ENCODE results near the gene GNAT3. TPM values are rescaled to one million over a fixed set of nuclear protein-coding genes. Genes with fewer than 3 reads are reported as not detected.

The GNAT3 gene
- total and polyA plus RNA-seq, 4 donors = 1.3 TPM; not detected in 3

GRCh38 chr7:80533287-80533686, 21.4 kb upstream of the GNAT3 start:
- Histone ChIP-seq H3K9me3 (ENCODE audit: control insufficient read depth, low read length) (no peaks in the 10 kb centered on the region), H3K27ac (ENCODE audit: low read depth in 1 of 2, low read length in 2 of 2) (no peak overlapping the region), H3K4me1 (ENCODE audit: control insufficient read depth in 1 of 2, insufficient read depth in 2 of 2, low read length in 2 of 2) (no peaks in the 10 kb centered on the region), H3K36me3 (ENCODE audit: control insufficient read depth in 1 of 2, insufficient read depth in 2 of 2, low read length in 1 of 2) (no peaks in the 10 kb centered on the region), H3K27me3 (ENCODE audit: control insufficient read depth in 1 of 2, insufficient read depth in 2 of 2, low read length in 1 of 2) (no peaks in the 10 kb centered on the region), H3K4me3 (ENCODE audit: low read length in 2 of 2) (no peak overlapping the region)
- ATAC-seq (ENCODE audit: low FRiP score) (no peak), DNase-seq (no peak)
- intact Hi-C loops (cut with DNase I) = no loop called here
- WGBS, 2 donors = 21 to 22% methylated on average over 1 of the region's 1 CpG

- Histone ChIP-seq H3K9me3 (ENCODE audit: control insufficient read depth, low read length) (no peaks in the 10 kb centered on the region), H3K4me3 (ENCODE audit: low read length in 2 of 2) (no peak overlapping the region), H3K27me3 (ENCODE audit: control insufficient read depth in 1 of 2, insufficient read depth in 2 of 2, low read length in 1 of 2) (no peaks in the 10 kb centered on the region), H3K27ac (ENCODE audit: low read depth in 1 of 2, low read length in 2 of 2) (no peak overlapping the region), H3K36me3 (ENCODE audit: control insufficient read depth in 1 of 2, insufficient read depth in 2 of 2, low read length in 1 of 2) (no peaks in the 10 kb centered on the region), H3K4me1 (ENCODE audit: control insufficient read depth in 1 of 2, insufficient read depth in 2 of 2, low read length in 2 of 2) (no peaks in the 10 kb centered on the region)
- WGBS, 2 donors = 94 to 96% methylated on average over 3 of the region's 3 CpGs
- ATAC-seq (ENCODE audit: low FRiP score) (no peak), DNase-seq (no peak)
- intact Hi-C loops (cut with DNase I) = no loop called here
These were observed 20.3 kb upstream of the GNAT3 start for GRCh38 chr7:80532153-80532552.

GRCh38 chr7:80530136-80530535, 18.3 kb upstream of the GNAT3 start:
- no peaks in the 10 kb centered on the region for H3K36me3 ChIP-seq (ENCODE audit: control insufficient read depth in 1 of 2, insufficient read depth in 2 of 2, low read length in 1 of 2)
- DNase-seq (no peak), ATAC-seq (ENCODE audit: low FRiP score) (no peak)
- H3K27ac ChIP-seq (ENCODE audit: low read depth in 1 of 2, low read length in 2 of 2) = no peak overlapping the region
- intact Hi-C loops (cut with DNase I) = no loop called here
- no peak overlapping the region for H3K4me3 ChIP-seq (ENCODE audit: low read length in 2 of 2)
- 94 to 100% methylated on average over 1 of the region's 1 CpG for WGBS, 2 donors
- H3K9me3 ChIP-seq (ENCODE audit: control insufficient read depth, low read length) = no peaks in the 10 kb centered on the region
- no peaks in the 10 kb centered on the region for H3K4me1 ChIP-seq (ENCODE audit: control insufficient read depth in 1 of 2, insufficient read depth in 2 of 2, low read length in 2 of 2)
- no peaks in the 10 kb centered on the region for H3K27me3 ChIP-seq (ENCODE audit: control insufficient read depth in 1 of 2, insufficient read depth in 2 of 2, low read length in 1 of 2)

- Histone ChIP-seq H3K4me3 (ENCODE audit: low read length in 2 of 2) (no peak overlapping the region), H3K9me3 (ENCODE audit: control insufficient read depth, low read length) (no peaks in the 10 kb centered on the region), H3K36me3 (ENCODE audit: control insufficient read depth in 1 of 2, insufficient read depth in 2 of 2, low read length in 1 of 2) (no peaks in the 10 kb centered on the region), H3K27ac (ENCODE audit: low read depth in 1 of 2, low read length in 2 of 2) (no peak overlapping the region), H3K27me3 (ENCODE audit: control insufficient read depth in 1 of 2, insufficient read depth in 2 of 2, low read length in 1 of 2) (no peaks in the 10 kb centered on the region), H3K4me1 (ENCODE audit: control insufficient read depth in 1 of 2, insufficient read depth in 2 of 2, low read length in 2 of 2) (no peaks in the 10 kb centered on the region)
- ATAC-seq (ENCODE audit: low FRiP score) (no peak), DNase-seq (no peak)
- intact Hi-C loops (cut with DNase I) = no loop called here
- WGBS, 2 donors = 46 to 49% methylated on average over 4 of the region's 4 CpGs
These were observed 17.5 kb upstream of the GNAT3 start for GRCh38 chr7:80529362-80529761.

GRCh38 chr7:80528689-80529088, 16.8 kb upstream of the GNAT3 start:
- Histone ChIP-seq H3K27ac (ENCODE audit: low read depth in 1 of 2, low read length in 2 of 2) (no peak overlapping the region), H3K36me3 (ENCODE audit: control insufficient read depth in 1 of 2, insufficient read depth in 2 of 2, low read length in 1 of 2) (no peaks in the 10 kb centered on the region), H3K27me3 (ENCODE audit: control insufficient read depth in 1 of 2, insufficient read depth in 2 of 2, low read length in 1 of 2) (no peaks in the 10 kb centered on the region), H3K4me3 (ENCODE audit: low read length in 2 of 2) (no peak overlapping the region), H3K9me3 (ENCODE audit: control insufficient read depth, low read length) (no peaks in the 10 kb centered on the region), H3K4me1 (ENCODE audit: control insufficient read depth in 1 of 2, insufficient read depth in 2 of 2, low read length in 2 of 2) (no peaks in the 10 kb centered on the region)
- ATAC-seq (ENCODE audit: low FRiP score) (no peak), DNase-seq (no peak)
- WGBS, 2 donors = 57 to 75% methylated on average over 2 of the region's 2 CpGs
- intact Hi-C loops (cut with DNase I) = no loop called here

- intact Hi-C loops (cut with DNase I) = no loop called here
- ATAC-seq (ENCODE audit: low FRiP score) = no peak
- Histone ChIP-seq H3K36me3 (ENCODE audit: control insufficient read depth in 1 of 2, insufficient read depth in 2 of 2, low read length in 1 of 2) (no peaks in the 10 kb centered on the region), H3K4me3 (ENCODE audit: low read length in 2 of 2) (no peak overlapping the region), H3K27me3 (ENCODE audit: control insufficient read depth in 1 of 2, insufficient read depth in 2 of 2, low read length in 1 of 2) (no peaks in the 10 kb centered on the region), H3K27ac (ENCODE audit: low read depth in 1 of 2, low read length in 2 of 2) (no peak overlapping the region), H3K9me3 (ENCODE audit: control insufficient read depth, low read length) (no peaks in the 10 kb centered on the region), H3K4me1 (ENCODE audit: control insufficient read depth in 1 of 2, insufficient read depth in 2 of 2, low read length in 2 of 2) (no peaks in the 10 kb centered on the region)
- DNase-seq = no peak
- WGBS, 2 donors = 90 to 93% methylated on average over 4 of the region's 4 CpGs
These were observed 14.6 kb upstream of the GNAT3 start for GRCh38 chr7:80526472-80526871.

- no peak for DNase-seq
- no peaks in the 10 kb centered on the region for H3K9me3 ChIP-seq (ENCODE audit: control insufficient read depth, low read length)
- WGBS, 2 donors = 82 to 84% methylated on average over 9 of the region's 9 CpGs
- H3K27me3 ChIP-seq (ENCODE audit: control insufficient read depth in 1 of 2, insufficient read depth in 2 of 2, low read length in 1 of 2) = no peaks in the 10 kb centered on the region
- intact Hi-C loops (cut with DNase I) = no loop called here
- H3K4me1 ChIP-seq (ENCODE audit: control insufficient read depth in 1 of 2, insufficient read depth in 2 of 2, low read length in 2 of 2) = no peaks in the 10 kb centered on the region
- no peak overlapping the region for H3K27ac ChIP-seq (ENCODE audit: low read depth in 1 of 2, low read length in 2 of 2)
- no peaks in the 10 kb centered on the region for H3K36me3 ChIP-seq (ENCODE audit: control insufficient read depth in 1 of 2, insufficient read depth in 2 of 2, low read length in 1 of 2)
- H3K4me3 ChIP-seq (ENCODE audit: low read length in 2 of 2) = no peak overlapping the region
- ATAC-seq (ENCODE audit: low FRiP score) = no peak
These were observed 12.8 kb upstream of the GNAT3 start for GRCh38 chr7:80524693-80525092.

- H3K9me3 ChIP-seq (ENCODE audit: control insufficient read depth, low read length) = no peaks in the 10 kb centered on the region
- no peaks in the 10 kb centered on the region for H3K36me3 ChIP-seq (ENCODE audit: control insufficient read depth in 1 of 2, insufficient read depth in 2 of 2, low read length in 1 of 2)
- 93 to 98% methylated on average over 2 of the region's 2 CpGs for WGBS, 2 donors
- intact Hi-C loops (cut with DNase I) = no loop called here
- no peaks in the 10 kb centered on the region for H3K4me1 ChIP-seq (ENCODE audit: control insufficient read depth in 1 of 2, insufficient read depth in 2 of 2, low read length in 2 of 2)
- H3K27me3 ChIP-seq (ENCODE audit: control insufficient read depth in 1 of 2, insufficient read depth in 2 of 2, low read length in 1 of 2) = no peaks in the 10 kb centered on the region
- no peak overlapping the region for H3K27ac ChIP-seq (ENCODE audit: low read depth in 1 of 2, low read length in 2 of 2)
- DNase-seq = no peak
- H3K4me3 ChIP-seq (ENCODE audit: low read length in 2 of 2) = no peak overlapping the region
- no peak for ATAC-seq (ENCODE audit: low FRiP score)
These were observed 9.9 kb upstream of the GNAT3 start for GRCh38 chr7:80521809-80522208.

GRCh38 chr7:80520199-80520598, 8.3 kb upstream of the GNAT3 start:
- Histone ChIP-seq H3K4me1 (ENCODE audit: control insufficient read depth in 1 of 2, insufficient read depth in 2 of 2, low read length in 2 of 2) (no peaks in the 10 kb centered on the region), H3K36me3 (ENCODE audit: control insufficient read depth in 1 of 2, insufficient read depth in 2 of 2, low read length in 1 of 2) (no peaks in the 10 kb centered on the region), H3K9me3 (ENCODE audit: control insufficient read depth, low read length) (no peaks in the 10 kb centered on the region), H3K4me3 (ENCODE audit: low read length in 2 of 2) (no peak overlapping the region), H3K27ac (ENCODE audit: low read depth in 1 of 2, low read length in 2 of 2) (no peak overlapping the region), H3K27me3 (ENCODE audit: control insufficient read depth in 1 of 2, insufficient read depth in 2 of 2, low read length in 1 of 2) (no peaks in the 10 kb centered on the region)
- intact Hi-C loops (cut with DNase I) = no loop called here
- WGBS, 2 donors = 61 to 71% methylated on average over 2 of the region's 2 CpGs
- DNase-seq = no peak
- ATAC-seq (ENCODE audit: low FRiP score) = no peak

Data from aorta (tissue), 5 donors.